Neuronal stem cell (in vitro differentiated cells): ENCODE data around the gene AFF3.

ENCODE experiments used
- DNase-seq: peaks from one replicate; pipeline ENCODE4 v3.0.0-alpha.2; 2013; ENCODE audit warnings: low spot score
- H2AFZ ChIP-seq: one replicate; pipeline ENCODE4 v1.6.1; 2013; ENCODE audit warnings: mild to moderate bottlenecking, low read length, inconsistent platforms
- H2AK5ac ChIP-seq: 2 replicates; pipeline ENCODE4 v1.6.1; 2013; ENCODE audit warnings: low read depth, mild to moderate bottlenecking, inconsistent platforms, low read length, moderate library complexity, mixed read lengths
- H2BK120ac ChIP-seq: 2 replicates; pipeline ENCODE4 v1.6.1; 2013; ENCODE audit warnings: low read depth, mild to moderate bottlenecking, inconsistent platforms, low read length, moderate library complexity, mixed read lengths
- H2BK12ac ChIP-seq: one replicate; pipeline ENCODE4 v1.6.1; 2013; ENCODE audit warnings: low read length, inconsistent platforms
- H2BK15ac ChIP-seq: 2 replicates; pipeline ENCODE4 v1.6.1; 2013; ENCODE audit warnings: mild to moderate bottlenecking, low read length, inconsistent platforms, mixed read lengths
- H2BK5ac ChIP-seq: one replicate; pipeline ENCODE4 v1.6.1; 2013; ENCODE audit warnings: inconsistent platforms, mild to moderate bottlenecking, low read length, moderate library complexity
- H3K14ac ChIP-seq: one replicate; pipeline ENCODE4 v1.6.1; 2013; ENCODE audit warnings: low read length, inconsistent platforms
- H3K18ac ChIP-seq: 2 replicates; pipeline ENCODE4 v1.6.1; 2013; ENCODE audit warnings: low read length, inconsistent platforms
- H3K23ac ChIP-seq: 2 replicates; pipeline ENCODE4 v1.6.1; 2013; ENCODE audit warnings: low read depth, mild to moderate bottlenecking, mixed read lengths, low read length, inconsistent platforms; ENCODE audit not compliant: poor library complexity
- H3K27ac ChIP-seq: replicated peaks from 3 replicates; pipeline ENCODE4 v1.5.1; 2013; ENCODE audit warnings: low read length, inconsistent platforms
- H3K27me3 ChIP-seq, 3 experiments: 2 replicates each; pipeline ENCODE4 v1.6.1; 2013; ENCODE audit warnings: low read length in 3 of 3, mild to moderate bottlenecking in 2 of 3, inconsistent platforms in 1 of 3, low read depth in 1 of 3, mixed read lengths in 1 of 3, moderate library complexity in 1 of 3; ENCODE audit not compliant: control insufficient read depth in 3 of 3, insufficient read depth in 3 of 3
- H3K36me3 ChIP-seq, 2 donors: replicated peaks in 1 of 2; 2 replicates each; pipeline ENCODE4 v1.6.1; 2013; ENCODE audit warnings: low read length in 2 of 2; ENCODE audit not compliant: control insufficient read depth in 2 of 2, insufficient read depth in 2 of 2
- H3K4ac ChIP-seq: 2 replicates; pipeline ENCODE4 v1.6.1; 2013; ENCODE audit warnings: inconsistent platforms, mild to moderate bottlenecking, low read length, moderate library complexity
- H3K4me1 ChIP-seq, 2 donors: 1 replicate in 1 of 2; 2 replicates in 1 of 2; pipeline ENCODE4 v1.6.1; 2013; ENCODE audit warnings: low read length in 2 of 2, low read depth in 1 of 2; ENCODE audit not compliant: control insufficient read depth in 2 of 2, insufficient read depth in 1 of 2
- H3K4me2 ChIP-seq: one replicate; pipeline ENCODE4 v1.6.1; 2013; ENCODE audit warnings: mild to moderate bottlenecking, low read length, inconsistent platforms; ENCODE audit not compliant: insufficient read depth, poor library complexity, severe bottlenecking
- H3K4me3 ChIP-seq, 2 donors: 2 replicates each; pipeline ENCODE4 v1.5.1; 2013; ENCODE audit warnings: low read length in 2 of 2, mild to moderate bottlenecking in 2 of 2, inconsistent platforms in 1 of 2, moderate library complexity in 1 of 2
- H3K79me1 ChIP-seq: one replicate; pipeline ENCODE4 v1.6.1; 2013; ENCODE audit warnings: low read depth, mild to moderate bottlenecking, inconsistent platforms, low read length, moderate library complexity
- H3K9ac ChIP-seq: one replicate; pipeline ENCODE4 v1.6.1; 2013; ENCODE audit warnings: mild to moderate bottlenecking, low read depth, low read length, inconsistent platforms; ENCODE audit not compliant: poor library complexity
- H3K9me3 ChIP-seq, 2 donors: replicated peaks in 1 of 2; 2 replicates each; pipeline versions ENCODE3 to v1.6.1; 2013; ENCODE audit warnings: low read length in 2 of 2, mild to moderate bottlenecking in 2 of 2, inconsistent platforms in 1 of 2, low read depth in 1 of 2, mixed read lengths in 1 of 2, moderate library complexity in 1 of 2; ENCODE audit not compliant: control insufficient read depth in 2 of 2, insufficient read depth in 1 of 2
- H4K8ac ChIP-seq: one replicate; pipeline ENCODE4 v1.6.1; 2013; ENCODE audit warnings: low read depth, mild to moderate bottlenecking, inconsistent platforms, low read length, moderate library complexity
- H4K91ac ChIP-seq: one replicate; pipeline ENCODE4 v1.6.1; 2013; ENCODE audit warnings: low read length, low read depth, mild to moderate bottlenecking, inconsistent platforms; ENCODE audit not compliant: poor library complexity
- WGBS, 2 donors: extraction: QIAGEN DNeasy Blood & Tissue Kit; methylation state at CpG; one replicate each; pipeline ENCODE4 v1.1.7; 2013; ENCODE audit warnings: missing lambda C conversion rate in 2 of 2, mixed read lengths in 1 of 2; ENCODE audit not compliant: insufficient read length in 2 of 2, insufficient replicate concordance in 1 of 2; ENCODE audit errors: extremely low coverage in 2 of 2; 5-methylcytosine and 5-hydroxymethylcytosine counted together

AFF3 gene

DNA sequence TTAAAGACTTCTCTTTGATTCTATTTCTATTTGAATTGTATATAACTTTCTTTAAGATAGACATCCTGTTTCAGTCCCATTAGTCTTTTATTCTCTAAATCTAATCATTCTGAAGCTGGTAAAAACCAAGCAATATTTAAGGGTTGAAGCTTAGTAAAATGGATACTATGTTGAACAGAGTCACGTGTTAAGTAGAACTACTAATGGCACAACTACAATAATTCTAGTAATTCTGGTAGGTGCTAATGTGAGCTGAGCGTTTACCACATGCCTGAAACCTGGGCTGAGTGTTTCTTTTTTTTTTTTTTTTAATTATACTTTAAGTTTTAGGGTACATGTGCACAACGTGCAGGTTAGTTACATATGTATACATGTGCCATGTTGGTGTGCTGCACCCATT lies 8.9 kb upstream of the AFF3 start:
- Histone ChIP-seq H3K9me3 (no peaks in the 10 kb centered on the region), H3K4ac (no peak overlapping the region), H2BK15ac (no peak overlapping the region), H3K4me3 (no peak overlapping the region), H2AFZ (no peak overlapping the region), H2BK5ac (no peak overlapping the region), H4K8ac (no peak overlapping the region), H2AK5ac (no peak overlapping the region), H2BK120ac (no peak overlapping the region), H3K9ac (no peak overlapping the region), H3K27me3 (no peaks in the 10 kb centered on the region), H3K18ac (no peak overlapping the region), H2BK12ac (no peak overlapping the region), H3K79me1 (no peaks in the 10 kb centered on the region), H3K36me3 (no peaks in the 10 kb centered on the region), H3K4me2 (no peak overlapping the region), H3K14ac (no peak overlapping the region), H4K91ac (no peak overlapping the region), H3K23ac (no peak overlapping the region), H3K27ac (no peak overlapping the region), H3K4me1 (no peaks in the 10 kb centered on the region)
- no CpG with 5 or more reads among the region's 3 CpGs for WGBS, 2 donors
- no peak for DNase-seq

- Histone ChIP-seq H3K14ac (no peak overlapping the region), H3K27ac (no peak overlapping the region), H2BK12ac (no peak overlapping the region), H3K79me1 (no peaks in the 10 kb centered on the region), H3K4me1 (no peaks in the 10 kb centered on the region), H2BK5ac (no peak overlapping the region), H4K8ac (no peak overlapping the region), H3K4ac (no peak overlapping the region), H2AFZ (no peak overlapping the region), H3K27me3 (peaks cover 0 to 7% (median 0%) of the 10 kb centered on the region in 3 experiments), H2BK15ac (no peak overlapping the region), H3K36me3 (no peaks in the 10 kb centered on the region), H4K91ac (no peak overlapping the region), H3K9me3 (no peaks in the 10 kb centered on the region), H3K18ac (no peak overlapping the region), H3K4me3 (no peak overlapping the region), H3K9ac (no peak overlapping the region), H2AK5ac (no peak overlapping the region), H3K23ac (no peak overlapping the region), H3K4me2 (no peak overlapping the region), H2BK120ac (no peak overlapping the region)
- DNase-seq: no peak
- no CpG with 5 or more reads among the region's 4 CpGs for WGBS, 2 donors
Measured at GRCh38 chr2:100148883-100149282, 6.5 kb upstream of the AFF3 start.

DNA sequence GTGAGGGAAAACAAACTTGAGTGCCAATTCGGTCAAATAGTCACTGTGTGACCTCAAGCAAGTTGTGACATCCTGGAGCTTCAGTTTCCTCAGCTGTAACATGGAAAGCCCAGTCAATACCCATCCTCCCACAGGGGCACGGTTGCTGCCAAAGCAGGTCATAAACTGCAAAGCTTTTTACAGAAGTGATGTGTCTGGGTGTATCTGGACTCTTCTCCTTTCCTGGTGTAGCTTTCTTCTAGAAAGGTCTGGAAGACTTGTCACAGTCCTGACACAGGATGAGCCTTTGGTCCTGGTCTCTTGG lies 4.2 kb upstream of the AFF3 start:
- Histone ChIP-seq H3K4me2 (no peak overlapping the region), H2AK5ac (no peak overlapping the region), H3K9me3 (no peaks in the 10 kb centered on the region), H4K91ac (no peak overlapping the region), H3K9ac (no peak overlapping the region), H3K36me3 (no peaks in the 10 kb centered on the region), H3K79me1 (no peaks in the 10 kb centered on the region), H4K8ac (no peak overlapping the region), H2BK15ac (no peak overlapping the region), H3K27ac (no peak overlapping the region), H3K23ac (no peak overlapping the region), H2BK120ac (no peak overlapping the region), H3K4ac (no peak overlapping the region), H3K18ac (no peak overlapping the region), H3K14ac (no peak overlapping the region), H3K4me1 (no peaks in the 10 kb centered on the region), H2BK12ac (no peak overlapping the region), H3K4me3 (no peak overlapping the region), H2BK5ac (no peak overlapping the region), H3K27me3 (peaks cover 0 to 12% (median 0%) of the 10 kb centered on the region in 3 experiments), H2AFZ (no peak overlapping the region)
- WGBS, 2 donors: no CpG with 5 or more reads among the region's 2 CpGs
- DNase-seq: no peak

DNA sequence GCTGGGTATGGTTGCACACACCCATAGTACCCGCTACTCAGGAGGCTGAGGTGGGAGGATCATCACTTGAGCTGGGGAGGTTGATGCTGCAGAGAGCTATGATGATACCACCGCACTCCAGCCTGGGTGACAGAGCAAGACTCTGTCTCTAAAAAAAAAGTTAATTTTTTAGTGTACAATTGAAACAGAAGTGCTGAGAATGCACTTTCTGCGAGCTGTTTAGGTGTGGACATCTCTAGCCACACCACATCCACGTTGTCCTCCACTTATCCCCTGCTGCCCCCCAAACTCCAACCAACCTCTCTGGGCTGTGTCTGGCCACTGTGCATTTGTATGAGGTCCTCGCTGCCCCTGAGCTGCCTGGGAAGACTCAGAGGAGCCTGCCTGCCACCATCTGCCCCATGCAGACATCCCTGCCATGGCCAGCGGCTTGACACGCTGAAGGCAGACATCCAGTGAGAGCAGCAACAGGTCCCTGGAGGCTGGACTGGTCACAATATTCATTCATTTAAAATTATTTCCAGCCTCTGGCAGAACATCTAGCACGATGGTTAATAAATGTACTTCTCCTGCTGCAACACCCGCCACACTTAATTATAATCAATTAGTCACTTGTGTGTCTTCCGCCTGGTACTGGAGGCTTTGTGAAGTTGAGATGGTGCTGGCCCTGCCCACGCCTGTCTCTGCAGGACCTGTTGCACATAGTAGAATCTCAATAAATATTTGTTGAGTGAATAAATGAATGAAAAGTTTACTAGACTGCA lies 3.7 kb upstream of the AFF3 start:
- H2BK120ac ChIP-seq: no peak overlapping the region
- no peak for DNase-seq
- no peak overlapping the region for H2BK12ac ChIP-seq
- peak overlapping the region; percentile 65 for H3K18ac ChIP-seq
- H3K27me3 ChIP-seq: peaks cover 0 to 12% (median 0%) of the 10 kb centered on the region in 3 experiments
- no peaks in the 10 kb centered on the region for H3K4me1 ChIP-seq
- H4K91ac ChIP-seq: no peak overlapping the region
- H2AFZ ChIP-seq: no peak overlapping the region
- no peak overlapping the region for H3K4me3 ChIP-seq
- H3K36me3 ChIP-seq: no peaks in the 10 kb centered on the region
- H3K9ac ChIP-seq: no peak overlapping the region
- no peak overlapping the region for H3K4ac ChIP-seq
- H2AK5ac ChIP-seq: no peak overlapping the region
- H2BK5ac ChIP-seq: no peak overlapping the region
- H4K8ac ChIP-seq: no peak overlapping the region
- H3K9me3 ChIP-seq: no peaks in the 10 kb centered on the region
- H3K79me1 ChIP-seq: no peaks in the 10 kb centered on the region
- no CpG with 5 or more reads among the region's 11 CpGs for WGBS, 2 donors
- no peak overlapping the region for H3K23ac ChIP-seq
- H3K14ac ChIP-seq: no peak overlapping the region
- no peak overlapping the region for H2BK15ac ChIP-seq
- no peak overlapping the region for H3K27ac ChIP-seq
- no peak overlapping the region for H3K4me2 ChIP-seq
